Fibroblast of lung (primary cell): Measurements from ENCODE around the gene COL6A6. TPM values are rescaled to one million over a fixed set of nuclear protein-coding genes. Genes with fewer than 3 reads are reported as not detected.

ENCODE experiments used
- DNase-seq, 2 donors: peaks; one replicate each; pipeline versions ENCODE4 v3.0.0 to v3.0.0-alpha.2; 2010; ENCODE audit warnings: low read depth in 2 of 2
- H2AFZ ChIP-seq: 2 replicates; pipeline ENCODE4 v1.5.1; 2012; ENCODE audit warnings: low read length, control low read depth, inconsistent platforms
- H3K27ac ChIP-seq: 2 replicates; pipeline ENCODE4 v1.5.1; 2011; ENCODE audit warnings: low read length, control low read depth; ENCODE audit not compliant: insufficient read depth
- H3K27me3 ChIP-seq: 2 replicates; pipeline ENCODE4 v1.5.1; 2011; ENCODE audit warnings: mild to moderate bottlenecking, low read length; ENCODE audit not compliant: control insufficient read depth, insufficient read depth
- H3K36me3 ChIP-seq: 2 replicates; pipeline ENCODE4 v1.5.1; 2011; ENCODE audit warnings: low read length; ENCODE audit not compliant: control insufficient read depth, insufficient read depth
- H3K4me1 ChIP-seq: 2 replicates; pipeline ENCODE4 v1.5.1; 2011; ENCODE audit warnings: low read length; ENCODE audit not compliant: control insufficient read depth, insufficient read depth; ENCODE audit errors: extremely low read depth
- H3K4me2 ChIP-seq: 2 replicates; pipeline ENCODE4 v1.5.1; 2011; ENCODE audit warnings: low read length, control low read depth; ENCODE audit not compliant: insufficient read depth; ENCODE audit errors: extremely low read depth
- H3K4me3 ChIP-seq, 4 experiments: fragments of 200-600 bp in 1 of 4; sonication (generic) in 1 of 4; replicated peaks in 1 of 4; 2 replicates each; pipeline ENCODE4 v1.5.1; 2011 to 2016; ENCODE audit warnings: low read length in 4 of 4, low read depth in 3 of 4, mild to moderate bottlenecking in 3 of 4, control low read depth in 2 of 4, inconsistent platforms in 1 of 4, mixed read lengths in 1 of 4; ENCODE audit not compliant: insufficient read depth in 1 of 4; ENCODE audit errors: control extremely low read depth in 1 of 4
- H3K79me2 ChIP-seq: 2 replicates; pipeline ENCODE4 v1.5.1; 2012; ENCODE audit warnings: mild to moderate bottlenecking, low read length, inconsistent platforms; ENCODE audit not compliant: control insufficient read depth, insufficient read depth
- H3K9ac ChIP-seq: 2 replicates; pipeline ENCODE4 v1.5.1; 2011; ENCODE audit warnings: mild to moderate bottlenecking, low read length, control low read depth; ENCODE audit not compliant: insufficient read depth
- H3K9me3 ChIP-seq: 2 replicates; pipeline ENCODE4 v1.5.1; 2012; ENCODE audit warnings: low read depth, low read length; ENCODE audit not compliant: control insufficient read depth, insufficient read depth
- H4K20me1 ChIP-seq: 2 replicates; pipeline ENCODE4 v1.5.1; 2011; ENCODE audit warnings: low read length; ENCODE audit not compliant: control insufficient read depth, insufficient read depth; ENCODE audit errors: extremely low read depth
- EZH2 ChIP-seq: IDR thresholded peaks from 2 replicates; pipeline ENCODE4 v1.5.1; 2012; ENCODE audit warnings: low read length, control low read depth, mild to moderate bottlenecking; ENCODE audit errors: missing control alignments
- polyA plus RNA-seq, 2 donors: library from polyadenylated mRNA; depleted of rRNA in 1 of 2; stranded (reverse) in 1 of 2; unstranded in 1 of 2; fragments of >200 nt; gene quantifications; 2 replicates each; pipeline ENCODE4 v1.2.1, GENCODE V29; 2011 to 2012; ENCODE audit warnings: missing spikeins in 1 of 2
- total RNA-seq: library from RNA; depleted of rRNA; stranded (reverse); fragments of >200 nt; gene quantifications from 2 replicates; pipeline ENCODE4 v1.2.1, GENCODE V29; 2014
- TF ChIP-seq, protein P1 (sequence below), 2 donors: IDR thresholded peaks in 1 of 2; conservative IDR thresholded peaks in 1 of 2; 1 replicate in 1 of 2; 2 replicates in 1 of 2; pipeline ENCODE4 v1.5.1; 2011 to 2012; ENCODE audit warnings: low read length in 2 of 2, control low read depth in 1 of 2, inconsistent platforms in 1 of 2, low read depth in 1 of 2, mild to moderate bottlenecking in 1 of 2

COL6A6 gene
- total and polyA plus RNA-seq, 2 donors (not counting 1 experiment from before 2014, with no cell fraction given): 0.15 to 0.83 TPM

DNA sequence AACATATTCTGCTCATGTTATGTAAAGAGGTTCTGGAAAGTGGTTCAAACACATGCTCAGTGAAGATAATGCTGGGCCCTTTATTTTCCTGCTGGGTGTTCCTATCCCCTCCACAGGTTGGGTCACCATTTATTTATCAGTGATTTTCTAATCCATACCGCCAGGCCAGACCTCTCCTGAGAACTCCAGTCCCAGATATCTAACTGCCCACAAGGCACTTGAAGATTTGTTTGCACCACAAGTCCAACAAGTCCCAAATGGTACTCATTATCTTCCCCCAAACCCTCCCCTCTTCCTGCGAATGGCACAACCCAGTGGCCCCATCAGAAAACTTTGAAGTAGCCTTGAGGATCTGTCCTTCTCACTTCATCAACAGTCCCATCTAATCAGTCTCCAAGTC is 5.4 kb downstream of the COL6A6 start:
- no peak overlapping the region for H3K27ac ChIP-seq
- TF ChIP-seq EZH2: no peak
- TF ChIP-seq, protein P1, sequence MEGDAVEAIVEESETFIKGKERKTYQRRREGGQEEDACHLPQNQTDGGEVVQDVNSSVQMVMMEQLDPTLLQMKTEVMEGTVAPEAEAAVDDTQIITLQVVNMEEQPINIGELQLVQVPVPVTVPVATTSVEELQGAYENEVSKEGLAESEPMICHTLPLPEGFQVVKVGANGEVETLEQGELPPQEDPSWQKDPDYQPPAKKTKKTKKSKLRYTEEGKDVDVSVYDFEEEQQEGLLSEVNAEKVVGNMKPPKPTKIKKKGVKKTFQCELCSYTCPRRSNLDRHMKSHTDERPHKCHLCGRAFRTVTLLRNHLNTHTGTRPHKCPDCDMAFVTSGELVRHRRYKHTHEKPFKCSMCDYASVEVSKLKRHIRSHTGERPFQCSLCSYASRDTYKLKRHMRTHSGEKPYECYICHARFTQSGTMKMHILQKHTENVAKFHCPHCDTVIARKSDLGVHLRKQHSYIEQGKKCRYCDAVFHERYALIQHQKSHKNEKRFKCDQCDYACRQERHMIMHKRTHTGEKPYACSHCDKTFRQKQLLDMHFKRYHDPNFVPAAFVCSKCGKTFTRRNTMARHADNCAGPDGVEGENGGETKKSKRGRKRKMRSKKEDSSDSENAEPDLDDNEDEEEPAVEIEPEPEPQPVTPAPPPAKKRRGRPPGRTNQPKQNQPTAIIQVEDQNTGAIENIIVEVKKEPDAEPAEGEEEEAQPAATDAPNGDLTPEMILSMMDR (conservative IDR thresholded peaks at IDR 0.05 in 1 of 2, IDR thresholded peaks at IDR 0.05 in 1 of 2; ENCODE audit: low read depth in 1 of 2, low read length in 2 of 2): no peak
- DNase-seq: no peak
- H3K4me1 ChIP-seq: no peaks in the 10 kb centered on the region
- H3K79me2 ChIP-seq: no peaks in the 10 kb centered on the region
- no peak overlapping the region for H3K9ac ChIP-seq
- no peak overlapping the region for H2AFZ ChIP-seq
- no peak overlapping the region for H3K4me3 ChIP-seq
- no peak overlapping the region for H3K4me2 ChIP-seq
- no peaks in the 10 kb centered on the region for H3K27me3 ChIP-seq
- H4K20me1 ChIP-seq: no peaks in the 10 kb centered on the region
- no peaks in the 10 kb centered on the region for H3K9me3 ChIP-seq
- no peaks in the 10 kb centered on the region for H3K36me3 ChIP-seq

DNA sequence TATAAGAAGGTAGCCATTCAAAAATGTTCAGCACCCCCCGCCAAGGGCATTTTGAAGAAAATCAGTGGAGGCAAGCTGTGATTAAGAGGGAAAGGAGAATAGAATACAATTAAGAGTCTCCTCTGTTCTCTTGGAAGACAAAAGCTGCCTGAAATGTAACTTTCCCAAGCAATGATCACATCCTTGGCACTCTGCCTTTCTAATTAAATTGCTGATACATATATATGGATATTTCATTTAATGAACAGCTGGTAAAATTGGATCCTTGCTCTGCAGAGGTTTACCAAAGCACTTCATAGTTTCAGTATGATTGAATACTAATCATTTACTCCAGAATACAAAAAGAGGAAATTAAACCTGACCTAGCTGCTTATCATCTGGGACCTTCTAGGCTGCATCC is 10.4 kb downstream of the COL6A6 start:
- no peak for DNase-seq
- Histone ChIP-seq H3K27me3 (no peaks in the 10 kb centered on the region), H3K4me3 (no peak overlapping the region), H3K4me1 (no peaks in the 10 kb centered on the region), H3K4me2 (no peak overlapping the region), H2AFZ (no peak overlapping the region), H4K20me1 (no peaks in the 10 kb centered on the region), H3K79me2 (no peaks in the 10 kb centered on the region), H3K9me3 (no peaks in the 10 kb centered on the region), H3K9ac (no peak overlapping the region), H3K27ac (no peak overlapping the region), H3K36me3 (no peaks in the 10 kb centered on the region)
- no peak for TF ChIP-seq EZH2
- TF ChIP-seq, protein P1 (conservative IDR thresholded peaks at IDR 0.05 in 1 of 2, IDR thresholded peaks at IDR 0.05 in 1 of 2; ENCODE audit: low read depth in 1 of 2, low read length in 2 of 2): no peak

DNA sequence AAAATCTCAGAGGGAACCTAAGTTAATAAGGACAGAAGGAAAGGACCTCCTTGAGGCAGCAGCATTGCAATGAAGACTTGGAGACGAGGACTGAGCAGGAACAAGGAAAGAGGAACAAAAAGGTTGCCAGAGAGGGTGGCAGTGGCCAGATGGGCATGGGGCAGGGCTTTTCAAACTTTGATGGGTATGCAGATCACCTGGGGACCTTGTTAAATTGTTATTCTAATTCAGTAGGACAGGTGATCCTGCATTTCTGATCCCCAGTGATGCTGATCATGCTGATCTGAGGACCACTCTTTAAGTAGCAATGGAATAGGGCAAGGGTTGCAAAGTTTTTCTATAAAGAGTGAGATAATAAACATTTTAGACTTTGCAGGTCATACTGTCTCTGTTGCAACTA is 11.1 kb downstream of the COL6A6 start:
- H3K27ac ChIP-seq: no peak overlapping the region

More for the DNA sequence above, 11.1 kb downstream of the COL6A6 start:
- TF ChIP-seq, protein P1 (conservative IDR thresholded peaks at IDR 0.05 in 1 of 2, IDR thresholded peaks at IDR 0.05 in 1 of 2; ENCODE audit: low read depth in 1 of 2, low read length in 2 of 2): no peak
- TF ChIP-seq EZH2: no peak
- H2AFZ ChIP-seq: no peak overlapping the region
- DNase-seq: no peak
- H3K4me2 ChIP-seq: no peak overlapping the region
- H3K36me3 ChIP-seq: no peaks in the 10 kb centered on the region
- H3K27me3 ChIP-seq: no peaks in the 10 kb centered on the region
- no peaks in the 10 kb centered on the region for H3K9me3 ChIP-seq
- no peak overlapping the region for H3K4me3 ChIP-seq
- H3K4me1 ChIP-seq: no peaks in the 10 kb centered on the region
- H4K20me1 ChIP-seq: no peaks in the 10 kb centered on the region
- no peak overlapping the region for H3K9ac ChIP-seq
- no peaks in the 10 kb centered on the region for H3K79me2 ChIP-seq
